Cardiac muscle cell (in vitro differentiated cells and primary cell): ENCODE data around the gene CCDC183. TPM values are rescaled to one million over a fixed set of nuclear protein-coding genes. Genes with fewer than 3 reads are reported as not detected.
"Not testable (repeated sequence)": the region's sequence is repeated elsewhere in the genome, so short reads cannot be mapped to it uniquely, and the experiment has no call there.

Experiments used
- DNase-seq, 2 donors: peaks; one replicate each; pipeline versions ENCODE4 v3.0.0 to v3.0.0-alpha.2; 2010 to 2017; ENCODE audit warnings: low read depth in 1 of 2, low spot score in 1 of 2
- H3K27ac ChIP-seq: fragments of 200-600 bp; sonication (generic); 2 replicates; pipeline ENCODE4 v1.5.1; 2016
- H3K27me3 ChIP-seq: fragments of 200-600 bp; sonication (generic); 2 replicates; pipeline ENCODE4 v1.6.0; 2016; ENCODE audit warnings: control low read depth
- H3K36me3 ChIP-seq: fragments of 200-600 bp; sonication (generic); 2 replicates; pipeline ENCODE4 v1.5.1; 2016; ENCODE audit warnings: control low read depth
- H3K4me1 ChIP-seq: fragments of 200-600 bp; sonication (generic); 2 replicates; pipeline ENCODE4 v1.8.1; 2017; ENCODE audit warnings: low read depth, mild to moderate bottlenecking, mixed run types
- H3K4me3 ChIP-seq: fragments of 200-600 bp; sonication (generic); 2 replicates; pipeline ENCODE4 v1.5.1; 2016; ENCODE audit warnings: mild to moderate bottlenecking
- H3K9me3 ChIP-seq: fragments of 200-600 bp; sonication (generic); 2 replicates; pipeline ENCODE4 v1.5.1; 2017; ENCODE audit warnings: low read depth, mild to moderate bottlenecking, control low read depth
- CTCF ChIP-seq: IDR thresholded peaks from 2 replicates; pipeline ENCODE4 v1.5.1; 2012; ENCODE audit warnings: low read depth, mild to moderate bottlenecking, low read length
- polyA plus RNA-seq: library from polyadenylated mRNA; unstranded; fragments of >200 nt; fragmentation: Nextera tagmentation; extraction: Ambion mirVana; gene quantifications from 2 replicates; pipeline ENCODE4 v1.2.1, GENCODE V29; 2016
- total RNA-seq: library from RNA; depleted of rRNA; stranded (reverse); fragments of >200 nt; gene quantifications from 2 replicates; pipeline ENCODE4 v1.2.3, GENCODE V29; 2016

The CCDC183 gene
- total and polyA plus RNA-seq, 2 experiments from 2014 or later = 43.1 to 49.3 TPM

- no peak for TF ChIP-seq CTCF
- Histone ChIP-seq H3K27me3 (no peaks in the 10 kb centered on the region), H3K27ac (peak overlapping the region; percentile 57), H3K4me3 (no peak overlapping the region), H3K36me3 (peaks cover 16% of the 10 kb centered on the region), H3K4me1 (peaks cover 13% of the 10 kb centered on the region), H3K9me3 (no peaks in the 10 kb centered on the region)
- DNase-seq = no peak
Measured at GRCh38 chr9:136835932-136836904, 40.1 kb downstream of the CCDC183 start.

GRCh38 chr9:136837146-136837855 is 41.2 kb downstream of the CCDC183 start:
- Histone ChIP-seq H3K4me3 (no peak overlapping the region), H3K27ac (peak overlapping the region; percentile 88), H3K4me1 (peaks cover 21% of the 10 kb centered on the region), H3K27me3 (no peaks in the 10 kb centered on the region), H3K36me3 (peaks cover 14% of the 10 kb centered on the region), H3K9me3 (no peaks in the 10 kb centered on the region)
- TF ChIP-seq CTCF = no peak
- DNase-seq = no peak

- DNase-seq, H3K4me3 ChIP-seq: not testable (repeated sequence)
- H3K4me1 ChIP-seq = peaks cover 21% of the 10 kb centered on the region
Measured at GRCh38 chr9:136837856-136838277, 41.7 kb downstream of the CCDC183 start.

GRCh38 chr9:136838314-136839228 is 42.4 kb downstream of the CCDC183 start:
- peaks cover 27% of the 10 kb centered on the region for H3K4me1 ChIP-seq
- TF ChIP-seq CTCF = no peak
- H3K27ac ChIP-seq = peak overlapping the region; percentile 88
- peaks cover 9% of the 10 kb centered on the region for H3K36me3 ChIP-seq
- no peak for DNase-seq
- H3K4me3 ChIP-seq = no peak overlapping the region
- H3K9me3 ChIP-seq = no peaks in the 10 kb centered on the region
- H3K27me3 ChIP-seq = no peaks in the 10 kb centered on the region

More at GRCh38 chr9:136837856-136838277, 41.7 kb downstream of the CCDC183 start:
- not testable (repeated sequence) for H3K9me3 ChIP-seq, H3K27me3 ChIP-seq, H3K36me3 ChIP-seq
- H3K27ac ChIP-seq = peak overlapping the region; percentile 88

GRCh38 chr9:136839229-136840139 is 43.3 kb downstream of the CCDC183 start:
- TF ChIP-seq CTCF = no peak
- peak overlapping the region; percentile 88 for H3K27ac ChIP-seq

More at GRCh38 chr9:136839229-136840139, 43.3 kb downstream of the CCDC183 start:
- peaks cover 9% of the 10 kb centered on the region for H3K36me3 ChIP-seq
- no peaks in the 10 kb centered on the region for H3K27me3 ChIP-seq
- no peak overlapping the region for H3K4me3 ChIP-seq
- no peak for DNase-seq
- no peaks in the 10 kb centered on the region for H3K9me3 ChIP-seq
- H3K4me1 ChIP-seq = peaks cover 27% of the 10 kb centered on the region
